GM23338 (cell line): ENCODE measurements around the gene TMEM134.

ENCODE experiments used
- CREB1 ChIP-seq: fragments of 250-450 bp; sonication (Bioruptor Pico); IDR thresholded peaks from 2 replicates; pipeline ENCODE4 v1.5.0; 2020; ENCODE audit warnings: low read depth, mild to moderate bottlenecking, moderate library complexity
- CTCF ChIP-seq, 2 experiments: fragments of 200-600 bp in 1 of 2; sonication (generic) in 1 of 2; conservative IDR thresholded peaks; 2 replicates each; pipeline versions ENCODE4 v1.5.1 to v1.6.1; 2016 to 2017; ENCODE audit warnings: antibody characterized with exemption in 2 of 2, low read depth in 2 of 2, mild to moderate bottlenecking in 2 of 2, moderate library complexity in 1 of 2
- EZH2 ChIP-seq: fragments of 200-600 bp; sonication (generic); IDR thresholded peaks from one replicate; pipeline ENCODE4 v1.8.0; 2017; ENCODE audit warnings: antibody characterized with exemption, mild to moderate bottlenecking, low read depth; ENCODE audit not compliant: unreplicated experiment
- EZH2phosphoT487 ChIP-seq: fragments of 200-600 bp; sonication (generic); IDR thresholded peaks from one replicate; pipeline ENCODE4 v1.8.1; 2018; ENCODE audit warnings: antibody characterized with exemption; ENCODE audit not compliant: unreplicated experiment
- POLR2AphosphoS5 ChIP-seq: IDR thresholded peaks from 2 replicates; pipeline ENCODE4 v1.6.1; 2016; ENCODE audit warnings: antibody characterized with exemption, low read depth
- TF ChIP-seq, protein P1 (sequence below): IDR thresholded peaks from one replicate; pipeline ENCODE4 v1.6.1; 2018; ENCODE audit warnings: antibody characterized with exemption; ENCODE audit not compliant: unreplicated experiment

GRCh38 chr11:67441731-67442351 is 27.2 kb downstream of the TMEM134 start:
- no peak for TF ChIP-seq CTCF (conservative IDR thresholded peaks at IDR 0.05; ENCODE audit: low read depth in 2 of 2)
- no peak for TF ChIP-seq EZH2
- TF ChIP-seq EZH2phosphoT487: no peak
- TF ChIP-seq CREB1 (CRISPR knock-in tag): no peak
- TF ChIP-seq, protein P1, sequence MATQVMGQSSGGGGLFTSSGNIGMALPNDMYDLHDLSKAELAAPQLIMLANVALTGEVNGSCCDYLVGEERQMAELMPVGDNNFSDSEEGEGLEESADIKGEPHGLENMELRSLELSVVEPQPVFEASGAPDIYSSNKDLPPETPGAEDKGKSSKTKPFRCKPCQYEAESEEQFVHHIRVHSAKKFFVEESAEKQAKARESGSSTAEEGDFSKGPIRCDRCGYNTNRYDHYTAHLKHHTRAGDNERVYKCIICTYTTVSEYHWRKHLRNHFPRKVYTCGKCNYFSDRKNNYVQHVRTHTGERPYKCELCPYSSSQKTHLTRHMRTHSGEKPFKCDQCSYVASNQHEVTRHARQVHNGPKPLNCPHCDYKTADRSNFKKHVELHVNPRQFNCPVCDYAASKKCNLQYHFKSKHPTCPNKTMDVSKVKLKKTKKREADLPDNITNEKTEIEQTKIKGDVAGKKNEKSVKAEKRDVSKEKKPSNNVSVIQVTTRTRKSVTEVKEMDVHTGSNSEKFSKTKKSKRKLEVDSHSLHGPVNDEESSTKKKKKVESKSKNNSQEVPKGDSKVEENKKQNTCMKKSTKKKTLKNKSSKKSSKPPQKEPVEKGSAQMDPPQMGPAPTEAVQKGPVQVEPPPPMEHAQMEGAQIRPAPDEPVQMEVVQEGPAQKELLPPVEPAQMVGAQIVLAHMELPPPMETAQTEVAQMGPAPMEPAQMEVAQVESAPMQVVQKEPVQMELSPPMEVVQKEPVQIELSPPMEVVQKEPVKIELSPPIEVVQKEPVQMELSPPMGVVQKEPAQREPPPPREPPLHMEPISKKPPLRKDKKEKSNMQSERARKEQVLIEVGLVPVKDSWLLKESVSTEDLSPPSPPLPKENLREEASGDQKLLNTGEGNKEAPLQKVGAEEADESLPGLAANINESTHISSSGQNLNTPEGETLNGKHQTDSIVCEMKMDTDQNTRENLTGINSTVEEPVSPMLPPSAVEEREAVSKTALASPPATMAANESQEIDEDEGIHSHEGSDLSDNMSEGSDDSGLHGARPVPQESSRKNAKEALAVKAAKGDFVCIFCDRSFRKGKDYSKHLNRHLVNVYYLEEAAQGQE: no peak
- no peak for TF ChIP-seq POLR2AphosphoS5
